GM18498 (cell line): Measurements from ENCODE around the gene GDPGP1.

Source experiments
- ATAC-seq: cut with Tn5 transposase; IDR thresholded peaks from one replicate; pipeline ENCODE4 v1.9.1; 2021; ENCODE audit warnings: mild to moderate bottlenecking, moderate library complexity; ENCODE audit not compliant: unreplicated experiment

The GDPGP1 gene

GRCh38 chr15:90203922-90204321, 30.1 kb upstream of the GDPGP1 start:
- ATAC-seq = no peak

- ATAC-seq = no peak
These were observed 28.8 kb upstream of the GDPGP1 start for GRCh38 chr15:90205050-90205848.

- no peak for ATAC-seq
These were observed 28.1 kb upstream of the GDPGP1 start for GRCh38 chr15:90205886-90206285.

GRCh38 chr15:90207252-90207651, 26.8 kb upstream of the GDPGP1 start:
- no peak for ATAC-seq

GRCh38 chr15:90208356-90208755, 25.7 kb upstream of the GDPGP1 start:
- ATAC-seq = no peak

- no peak for ATAC-seq
These were observed 24.4 kb upstream of the GDPGP1 start for GRCh38 chr15:90209591-90209990.

- ATAC-seq = no peak
These were observed 23.4 kb upstream of the GDPGP1 start for GRCh38 chr15:90210593-90210992.

- no peak for ATAC-seq
These were observed 23.0 kb upstream of the GDPGP1 start for GRCh38 chr15:90211009-90211408.

GRCh38 chr15:90211440-90212143, 22.4 kb upstream of the GDPGP1 start:
- ATAC-seq = no peak

GRCh38 chr15:90212221-90213098, 21.5 kb upstream of the GDPGP1 start:
- ATAC-seq = no peak

GRCh38 chr15:90213122-90213817, 20.7 kb upstream of the GDPGP1 start:
- no peak for ATAC-seq

GRCh38 chr15:90213818-90214204, 20.2 kb upstream of the GDPGP1 start:
- no peak for ATAC-seq

GRCh38 chr15:90214553-90215196, 19.3 kb upstream of the GDPGP1 start:
- ATAC-seq = no peak

GRCh38 chr15:90217671-90218394, 16.2 kb upstream of the GDPGP1 start:
- ATAC-seq = no peak

GRCh38 chr15:90219421-90220141, 14.4 kb upstream of the GDPGP1 start:
- no peak for ATAC-seq

- ATAC-seq = no peak
These were observed 12.6 kb upstream of the GDPGP1 start for GRCh38 chr15:90221246-90221900.

GRCh38 chr15:90222547-90222946, 11.5 kb upstream of the GDPGP1 start:
- no peak for ATAC-seq

GRCh38 chr15:90223441-90224165, 10.4 kb upstream of the GDPGP1 start:
- no peak for ATAC-seq
